Liver (tissue), 9 donors: ENCODE results near the gene SCLT1. TPM values are rescaled to one million over a fixed set of nuclear protein-coding genes. Genes with fewer than 3 reads are reported as not detected.

Experiments used
- DNase-seq: peaks from one replicate; pipeline ENCODE4 v3.0.0-alpha.2; 2017; ENCODE audit warnings: low spot score
- H3K27ac ChIP-seq, 2 donors: one replicate each; pipeline ENCODE4 v1.7.0; 2013; ENCODE audit warnings: inconsistent platforms in 2 of 2, low read length in 2 of 2, control low read depth in 1 of 2, low read depth in 1 of 2, mild to moderate bottlenecking in 1 of 2
- H3K27me3 ChIP-seq, 4 donors: one replicate each; pipeline versions ENCODE4 v1.6.1 to v1.7.0; 2013; ENCODE audit warnings: low read length in 3 of 4, inconsistent platforms in 1 of 4, mild to moderate bottlenecking in 1 of 4, moderate library complexity in 1 of 4; ENCODE audit not compliant: control insufficient read depth in 4 of 4, insufficient read depth in 4 of 4
- H3K36me3 ChIP-seq, 4 donors: one replicate each; pipeline versions ENCODE4 v1.6.1 to v1.7.0; 2013; ENCODE audit warnings: low read length in 3 of 4, mild to moderate bottlenecking in 3 of 4, low read depth in 1 of 4, moderate library complexity in 1 of 4; ENCODE audit not compliant: control insufficient read depth in 4 of 4, insufficient read depth in 3 of 4
- H3K4me1 ChIP-seq, 4 donors: one replicate each; pipeline versions ENCODE4 v1.6.1 to v1.7.0; 2013; ENCODE audit warnings: low read length in 3 of 4, mild to moderate bottlenecking in 3 of 4, moderate library complexity in 1 of 4; ENCODE audit not compliant: control insufficient read depth in 4 of 4, insufficient read depth in 4 of 4
- H3K4me3 ChIP-seq, 3 donors: one replicate each; pipeline versions ENCODE4 v1.6.1 to v1.7.0; 2013; ENCODE audit warnings: low read length in 3 of 3, control low read depth in 1 of 3, low read depth in 1 of 3, mild to moderate bottlenecking in 1 of 3
- H3K9ac ChIP-seq, 2 donors: one replicate each; pipeline ENCODE4 v1.7.0; 2013; ENCODE audit warnings: low read length in 2 of 2, mild to moderate bottlenecking in 2 of 2, moderate library complexity in 2 of 2, control low read depth in 1 of 2, low read depth in 1 of 2
- H3K9me3 ChIP-seq, 4 donors: one replicate each; pipeline versions ENCODE4 v1.6.1 to v1.7.0; 2013; ENCODE audit warnings: low read length in 3 of 4; ENCODE audit not compliant: control insufficient read depth in 4 of 4
- EGR1 ChIP-seq, 2 donors: IDR thresholded peaks; 2 replicates each; pipeline ENCODE4 v1.6.1; 2016 to 2018; ENCODE audit warnings: antibody characterized with exemption in 2 of 2, low read depth in 2 of 2
- FOXA1 ChIP-seq: IDR thresholded peaks from 2 replicates; pipeline ENCODE4 v1.6.1; 2016; ENCODE audit warnings: antibody characterized with exemption
- FOXA2 ChIP-seq: IDR thresholded peaks from 2 replicates; pipeline ENCODE4 v1.6.1; 2016; ENCODE audit warnings: antibody characterized with exemption
- GABPA ChIP-seq, 2 donors: IDR thresholded peaks in 1 of 2; conservative IDR thresholded peaks in 1 of 2; 2 replicates each; pipeline ENCODE4 v1.6.1; 2016; ENCODE audit warnings: antibody characterized with exemption in 2 of 2, mild to moderate bottlenecking in 1 of 2, moderate library complexity in 1 of 2
- HNF4A ChIP-seq, 2 donors: conservative IDR thresholded peaks; 2 replicates each; pipeline ENCODE4 v1.6.1; 2016; ENCODE audit warnings: antibody characterized with exemption in 2 of 2, mild to moderate bottlenecking in 2 of 2
- HNF4G ChIP-seq: IDR thresholded peaks from 2 replicates; pipeline ENCODE4 v1.6.1; 2016; ENCODE audit warnings: antibody characterized with exemption
- JUND ChIP-seq, 2 donors: IDR thresholded peaks; 2 replicates each; pipeline ENCODE4 v1.6.1; 2016; ENCODE audit warnings: antibody characterized with exemption in 2 of 2
- MAX ChIP-seq: IDR thresholded peaks from 2 replicates; pipeline ENCODE4 v1.6.1; 2016; ENCODE audit warnings: antibody characterized with exemption
- NR2F2 ChIP-seq: IDR thresholded peaks from 2 replicates; pipeline ENCODE4 v1.6.1; 2016; ENCODE audit warnings: antibody characterized with exemption
- RAD21 ChIP-seq, 2 donors: IDR thresholded peaks; 2 replicates each; pipeline ENCODE4 v1.6.1; 2016; ENCODE audit warnings: antibody characterized with exemption in 2 of 2, mild to moderate bottlenecking in 2 of 2
- REST ChIP-seq: IDR thresholded peaks from 2 replicates; pipeline ENCODE4 v1.6.1; 2016; ENCODE audit warnings: antibody characterized with exemption, mild to moderate bottlenecking
- RXRA ChIP-seq, 2 donors: IDR thresholded peaks; 2 replicates each; pipeline ENCODE4 v1.6.1; 2017 to 2018; ENCODE audit warnings: antibody characterized with exemption in 2 of 2, mild to moderate bottlenecking in 1 of 2
- SP1 ChIP-seq: IDR thresholded peaks from 2 replicates; pipeline ENCODE4 v1.6.1; 2018; ENCODE audit warnings: antibody characterized with exemption, mild to moderate bottlenecking
- TAF1 ChIP-seq: conservative IDR thresholded peaks from 2 replicates; pipeline ENCODE4 v1.6.1; 2016; ENCODE audit warnings: antibody characterized with exemption, mild to moderate bottlenecking
- YY1 ChIP-seq: IDR thresholded peaks from 2 replicates; pipeline ENCODE4 v1.6.1; 2016; ENCODE audit warnings: antibody characterized with exemption, mild to moderate bottlenecking
- ZBTB33 ChIP-seq: IDR thresholded peaks from 2 replicates; pipeline ENCODE4 v1.6.1; 2016; ENCODE audit warnings: antibody characterized with exemption
- WGBS: extraction: QIAGEN DNeasy Blood & Tissue Kit; methylation state at CpG from one replicate; pipeline ENCODE4 v1.1.7; 2013; 5-methylcytosine and 5-hydroxymethylcytosine counted together
- polyA plus RNA-seq, 2 donors: library from polyadenylated mRNA; stranded (reverse) in 1 of 2; unstranded in 1 of 2; fragments of 200-250 nt in 1 of 2; fragments of >200 nt in 1 of 2; fragmentation: Nextera tagmentation in 1 of 2; extraction: Ambion mirVana in 1 of 2; gene quantifications; one replicate each; pipeline versions ENCODE4 v1.2.1 to v1.2.3, GENCODE V29; 2013 to 2015
- total RNA-seq, 2 donors: library from RNA; depleted of rRNA; stranded (reverse); fragments of >200 nt; gene quantifications; one replicate each; pipeline ENCODE4 v1.2.3, GENCODE V29; 2014
- TF ChIP-seq, protein P1 (sequence below): fragments of 150-350 bp; IDR thresholded peaks from 2 replicates; pipeline ENCODE4 v1.5.1; 2017; ENCODE audit warnings: improper control_type of control experiment, low read depth, low read length; ENCODE audit not compliant: missing input control
- TF ChIP-seq, protein P2 (sequence below): IDR thresholded peaks from 2 replicates; pipeline ENCODE4 v1.6.1; 2016; ENCODE audit warnings: antibody characterized with exemption
- donor health status: healthy.
- donor health status: healthy.
- donor health status: healthy.
- donor health status: healthy.
- donor health status: healthy.

The SCLT1 gene
- total and polyA plus RNA-seq, 4 donors: 1.2 to 14.2 (median 4.0) TPM

GRCh38 chr4:128978985-128979384 is 114.4 kb downstream of the SCLT1 start:
- H3K4me1 ChIP-seq: no peaks in the 10 kb centered on the region
- no peaks in the 10 kb centered on the region for H3K9me3 ChIP-seq
- DNase-seq: no peak
- H3K9ac ChIP-seq: no peak overlapping the region
- H3K27me3 ChIP-seq: no peaks in the 10 kb centered on the region
- no peak overlapping the region for H3K27ac ChIP-seq
- no peak overlapping the region for H3K4me3 ChIP-seq
- WGBS: 96% methylated on average over 1 of the region's 1 CpG
- TF ChIP-seq EGR1 (IDR thresholded peaks at IDR 0.05; ENCODE audit: low read depth in 2 of 2) (no peak), ZBTB33 (no peak), GABPA (IDR thresholded peaks at IDR 0.05 in 1 of 2, conservative IDR thresholded peaks at IDR 0.05 in 1 of 2) (no peak), SP1 (no peak), NR2F2 (no peak), HNF4G (no peak), JUND (IDR thresholded peaks at IDR 0.05) (no peak), MAX (no peak), FOXA1 (no peak)
- TF ChIP-seq, protein P1, sequence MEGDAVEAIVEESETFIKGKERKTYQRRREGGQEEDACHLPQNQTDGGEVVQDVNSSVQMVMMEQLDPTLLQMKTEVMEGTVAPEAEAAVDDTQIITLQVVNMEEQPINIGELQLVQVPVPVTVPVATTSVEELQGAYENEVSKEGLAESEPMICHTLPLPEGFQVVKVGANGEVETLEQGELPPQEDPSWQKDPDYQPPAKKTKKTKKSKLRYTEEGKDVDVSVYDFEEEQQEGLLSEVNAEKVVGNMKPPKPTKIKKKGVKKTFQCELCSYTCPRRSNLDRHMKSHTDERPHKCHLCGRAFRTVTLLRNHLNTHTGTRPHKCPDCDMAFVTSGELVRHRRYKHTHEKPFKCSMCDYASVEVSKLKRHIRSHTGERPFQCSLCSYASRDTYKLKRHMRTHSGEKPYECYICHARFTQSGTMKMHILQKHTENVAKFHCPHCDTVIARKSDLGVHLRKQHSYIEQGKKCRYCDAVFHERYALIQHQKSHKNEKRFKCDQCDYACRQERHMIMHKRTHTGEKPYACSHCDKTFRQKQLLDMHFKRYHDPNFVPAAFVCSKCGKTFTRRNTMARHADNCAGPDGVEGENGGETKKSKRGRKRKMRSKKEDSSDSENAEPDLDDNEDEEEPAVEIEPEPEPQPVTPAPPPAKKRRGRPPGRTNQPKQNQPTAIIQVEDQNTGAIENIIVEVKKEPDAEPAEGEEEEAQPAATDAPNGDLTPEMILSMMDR: no peak
- no peaks in the 10 kb centered on the region for H3K36me3 ChIP-seq

- TF ChIP-seq FOXA2: no peak
- TF ChIP-seq TAF1: no peak
- TF ChIP-seq RXRA (IDR thresholded peaks at IDR 0.05): no peak
- TF ChIP-seq, protein P1: no peak
- TF ChIP-seq NR2F2: no peak
- no peak for TF ChIP-seq YY1
- TF ChIP-seq REST: no peak
- no peak for TF ChIP-seq HNF4G
- TF ChIP-seq GABPA (IDR thresholded peaks at IDR 0.05 in 1 of 2, conservative IDR thresholded peaks at IDR 0.05 in 1 of 2): no peak
- TF ChIP-seq FOXA1: no peak
- no peak for TF ChIP-seq EGR1 (IDR thresholded peaks at IDR 0.05; ENCODE audit: low read depth in 2 of 2)
- no peak for TF ChIP-seq RAD21 (IDR thresholded peaks at IDR 0.05)
- TF ChIP-seq SP1: no peak
- no peak for TF ChIP-seq HNF4A (conservative IDR thresholded peaks at IDR 0.05)
- no peak for TF ChIP-seq MAX
- no peak for TF ChIP-seq ZBTB33
- no peak for TF ChIP-seq JUND (IDR thresholded peaks at IDR 0.05)
- TF ChIP-seq, protein P2, sequence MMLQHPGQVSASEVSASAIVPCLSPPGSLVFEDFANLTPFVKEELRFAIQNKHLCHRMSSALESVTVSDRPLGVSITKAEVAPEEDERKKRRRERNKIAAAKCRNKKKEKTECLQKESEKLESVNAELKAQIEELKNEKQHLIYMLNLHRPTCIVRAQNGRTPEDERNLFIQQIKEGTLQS: no peak
- Histone ChIP-seq H3K4me1 (no peaks in the 10 kb centered on the region), H3K27ac (no peak overlapping the region), H3K27me3 (no peaks in the 10 kb centered on the region), H3K36me3 (no peaks in the 10 kb centered on the region), H3K4me3 (no peak overlapping the region), H3K9me3 (no peaks in the 10 kb centered on the region), H3K9ac (no peak overlapping the region)
- no peak for DNase-seq
- WGBS: 76% methylated on average over 2 of the region's 2 CpGs
Observed at GRCh38 chr4:128974136-128974581, 119.2 kb downstream of the SCLT1 start.
